HCEC 1CT (cell line): ENCODE results near the gene BCOR.

ENCODE experiments used
- DNase-seq: peaks from one replicate; pipeline ENCODE4 v3.0.0-alpha.2; 2017

Gene BCOR

GRCh38 chrX:40061871-40062524 is 35.8 kb downstream of the BCOR start:
- DNase-seq: no peak

GRCh38 chrX:40061005-40061404 is 36.8 kb downstream of the BCOR start:
- no peak for DNase-seq

- no peak for DNase-seq
Observed at GRCh38 chrX:40060356-40060845, 37.4 kb downstream of the BCOR start.

- no peak for DNase-seq
Observed at GRCh38 chrX:40058719-40059118, 39.0 kb downstream of the BCOR start.

DNA sequence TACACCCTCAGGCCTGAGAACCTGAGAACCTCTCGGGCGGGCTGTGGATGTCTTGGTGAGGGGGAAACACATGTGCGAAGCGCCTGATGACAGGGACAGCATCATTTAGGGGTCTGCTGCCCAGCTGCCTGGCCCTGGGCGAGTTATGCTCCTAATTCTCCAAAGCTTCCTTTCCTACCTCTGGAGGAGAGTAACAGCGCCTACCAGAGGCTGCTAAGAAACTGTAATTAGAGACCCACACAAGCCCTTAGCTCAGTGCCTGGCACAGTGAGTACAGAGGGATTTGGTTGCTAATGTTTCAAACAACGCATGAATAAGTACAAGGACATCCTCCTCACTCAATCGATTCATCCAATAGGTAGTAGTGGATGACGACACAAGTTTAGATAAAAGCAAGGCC is 40.4 kb downstream of the BCOR start:
- DNase-seq: no peak

- no peak for DNase-seq
Observed at GRCh38 chrX:40056420-40056819, 41.3 kb downstream of the BCOR start.

DNA sequence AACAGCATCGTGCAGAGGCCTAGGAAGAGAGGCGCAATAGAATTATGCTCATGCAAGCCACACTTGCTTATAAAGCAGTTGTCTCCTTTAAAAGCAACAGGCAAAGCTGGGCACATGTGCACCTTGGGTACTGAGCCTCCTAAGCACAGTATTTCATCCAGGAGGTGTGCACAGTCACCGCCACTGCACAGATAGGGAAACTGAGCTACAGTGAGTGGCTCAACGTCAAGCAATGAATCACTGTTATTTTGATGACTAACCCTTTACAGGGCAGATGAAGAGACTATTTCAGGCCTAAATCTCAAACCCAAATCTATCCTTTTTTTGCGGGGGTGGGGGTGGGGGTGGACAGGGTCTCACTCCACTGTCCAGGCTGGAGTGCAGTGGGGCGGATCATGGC is 42.3 kb downstream of the BCOR start:
- peak; percentile 8 for DNase-seq

DNA sequence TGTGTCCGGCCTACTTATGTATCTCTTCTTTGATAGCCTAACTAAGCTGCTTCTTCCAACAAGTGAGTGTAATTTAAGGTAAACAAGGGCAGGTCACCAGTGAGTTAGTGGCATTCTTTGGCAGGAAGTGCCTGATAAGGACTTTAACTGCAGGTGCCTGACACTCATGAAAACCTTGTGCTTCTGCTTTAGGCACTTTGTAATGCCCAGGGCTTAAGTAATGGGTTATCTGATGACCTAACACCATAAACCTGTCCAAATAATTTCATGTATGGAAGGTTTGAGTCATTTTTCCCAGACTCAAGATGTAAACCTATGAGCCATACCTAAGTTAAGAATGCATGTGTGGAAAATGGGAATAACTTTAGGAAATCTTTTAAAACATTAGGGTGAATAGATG is 43.0 kb downstream of the BCOR start:
- no peak for DNase-seq

GRCh38 chrX:40050532-40050931 is 47.2 kb downstream of the BCOR start:
- no peak for DNase-seq

DNA sequence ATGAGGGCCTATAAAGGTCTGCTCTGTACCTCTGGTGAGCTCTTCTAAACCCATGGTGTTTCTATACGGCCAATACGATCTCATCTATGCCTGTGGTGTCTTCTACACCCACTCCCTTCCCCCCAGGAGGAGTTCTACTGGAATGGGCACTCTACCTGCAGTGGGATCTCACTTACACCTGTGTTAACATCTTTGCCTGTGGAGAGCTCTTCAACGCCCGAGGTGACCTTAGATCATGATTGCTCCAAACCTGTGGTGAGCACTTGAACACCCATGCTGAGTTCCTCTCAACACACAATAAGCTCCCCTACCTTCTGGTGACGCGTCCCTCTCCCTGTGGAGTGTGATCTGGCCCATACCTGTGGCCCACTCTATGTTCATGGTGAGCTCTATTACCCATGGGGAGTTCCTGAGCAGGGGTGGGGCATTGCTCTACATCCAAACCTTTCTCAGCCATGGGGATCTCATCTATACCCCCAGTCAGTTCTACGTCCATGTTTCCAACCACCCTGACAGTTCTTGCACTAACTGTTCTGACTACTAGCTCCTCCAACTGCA is 48.6 kb downstream of the BCOR start:
- no peak for DNase-seq

DNA sequence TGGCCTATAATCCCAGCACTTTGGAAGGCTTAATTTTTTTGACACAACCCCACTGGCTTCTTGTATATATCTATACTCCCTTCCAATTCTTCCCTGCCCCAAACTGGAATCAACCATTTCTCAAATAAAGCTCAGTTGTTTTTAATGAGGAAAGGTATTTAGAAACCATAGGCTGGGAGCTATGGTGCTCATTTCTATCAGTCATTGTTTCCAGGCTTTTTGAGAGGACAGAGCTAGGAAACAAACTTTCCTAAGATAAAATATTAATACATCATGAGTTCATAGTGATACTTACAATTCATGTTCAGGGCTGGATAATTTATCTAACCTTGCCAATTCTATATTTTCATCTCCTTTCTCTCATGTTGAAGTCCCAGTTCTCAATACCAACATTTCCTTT is 50.3 kb downstream of the BCOR start:
- no peak for DNase-seq

DNA sequence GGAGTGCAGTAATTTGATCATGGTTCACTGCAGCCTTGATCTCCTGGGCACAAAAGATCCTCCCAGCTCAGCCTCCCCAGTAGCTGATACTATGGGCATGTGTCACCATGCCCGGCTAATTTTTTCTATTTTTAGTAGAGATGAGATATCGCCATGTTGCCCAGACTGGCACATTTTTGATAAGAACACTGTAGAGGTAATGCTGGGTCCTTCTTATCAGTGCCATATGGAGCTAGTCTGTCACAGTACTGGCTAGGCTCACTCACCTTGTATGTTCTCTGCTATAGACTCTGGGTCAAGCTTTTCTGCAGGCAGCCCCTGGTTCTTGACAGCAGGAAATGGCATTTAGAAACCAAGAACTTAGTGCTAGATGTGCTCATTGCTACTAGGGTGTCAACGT is 53.9 kb downstream of the BCOR start:
- DNase-seq: no peak

- DNase-seq: no peak
Observed at GRCh38 chrX:40041915-40042314, 55.8 kb downstream of the BCOR start.

DNA sequence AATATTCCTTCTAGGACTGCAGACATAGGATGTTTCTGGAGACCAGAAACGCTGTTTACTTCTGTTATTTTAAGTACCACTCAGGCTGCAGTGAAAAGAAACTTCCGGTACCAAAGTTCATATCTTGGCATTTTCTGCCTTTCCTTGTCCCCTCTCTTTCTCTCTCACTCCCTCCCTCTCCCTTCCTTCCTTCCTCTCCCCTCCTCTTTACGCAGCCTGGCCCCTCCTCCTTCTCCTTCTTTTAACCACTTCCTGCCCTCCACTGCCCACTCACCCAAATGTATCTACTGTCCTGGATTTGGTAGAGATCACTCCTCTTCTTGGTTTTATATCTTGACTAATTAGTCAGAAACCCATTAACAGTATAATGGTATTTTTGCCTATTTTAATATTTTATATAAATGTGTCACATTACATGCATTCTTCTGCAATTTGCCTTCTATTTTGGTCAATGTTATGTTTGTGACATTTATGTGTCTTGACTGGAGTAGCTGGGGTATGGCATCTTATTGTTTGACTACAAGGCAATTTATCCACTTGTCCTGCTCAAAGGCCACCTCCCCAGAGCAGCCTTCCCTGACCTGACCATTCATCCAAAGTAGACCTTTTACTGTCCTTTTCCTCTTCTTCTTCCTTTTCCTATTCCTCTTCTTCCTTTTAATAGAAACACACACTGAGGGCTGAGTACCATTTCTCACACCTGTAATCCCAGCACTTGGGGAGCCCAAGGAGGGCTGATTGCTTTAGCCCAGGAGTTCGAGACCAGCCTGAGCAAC is 56.9 kb downstream of the BCOR start:
- no peak for DNase-seq

DNA sequence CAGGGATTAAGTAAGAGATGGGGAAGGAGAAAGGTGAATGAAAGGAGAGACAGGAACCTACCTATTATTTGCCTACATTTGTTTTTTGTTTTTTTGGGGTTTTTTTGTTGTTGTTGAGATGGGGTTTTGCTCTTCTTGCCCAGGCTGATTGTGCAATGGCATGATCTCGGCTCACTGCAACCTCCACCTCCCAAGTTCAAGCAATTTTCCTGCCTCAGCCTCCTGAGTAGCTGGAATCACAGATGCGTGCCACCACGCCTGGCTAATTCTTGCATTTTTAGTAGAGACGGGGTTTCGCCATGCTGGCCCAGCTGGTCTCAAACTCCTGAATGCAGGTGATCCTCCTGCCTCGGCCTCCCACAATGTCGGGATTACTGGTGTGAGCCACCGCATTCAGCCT is 57.9 kb downstream of the BCOR start:
- no peak for DNase-seq

- DNase-seq: no peak
Observed at GRCh38 chrX:40037367-40037766, 60.4 kb downstream of the BCOR start.

- DNase-seq: no peak
Observed at GRCh38 chrX:40035726-40036125, 62.0 kb downstream of the BCOR start.

- DNase-seq: no peak
Observed at GRCh38 chrX:40031911-40032310, 65.8 kb downstream of the BCOR start.

- no peak for DNase-seq
Observed at GRCh38 chrX:40030205-40030604, 67.6 kb downstream of the BCOR start.

DNA sequence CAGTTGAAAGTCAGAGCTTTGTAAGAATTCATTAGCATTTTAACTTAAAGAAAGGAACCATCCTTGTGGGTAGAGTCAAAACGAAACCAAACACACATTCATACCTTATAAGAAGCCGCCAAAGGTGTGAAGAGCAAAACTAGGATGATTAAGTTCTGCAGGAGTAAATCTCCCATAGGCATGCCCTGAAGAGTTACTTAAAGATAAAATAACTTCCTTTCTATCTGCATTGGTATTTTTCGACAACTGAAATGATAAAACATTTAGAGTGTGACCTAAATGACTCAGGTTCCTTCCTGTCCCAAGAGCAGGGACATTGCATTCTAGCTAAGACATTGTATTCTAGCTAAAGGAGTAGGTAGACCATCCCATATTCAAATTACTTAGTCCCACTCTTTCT is 75.3 kb downstream of the BCOR start:
- DNase-seq: no peak

DNA sequence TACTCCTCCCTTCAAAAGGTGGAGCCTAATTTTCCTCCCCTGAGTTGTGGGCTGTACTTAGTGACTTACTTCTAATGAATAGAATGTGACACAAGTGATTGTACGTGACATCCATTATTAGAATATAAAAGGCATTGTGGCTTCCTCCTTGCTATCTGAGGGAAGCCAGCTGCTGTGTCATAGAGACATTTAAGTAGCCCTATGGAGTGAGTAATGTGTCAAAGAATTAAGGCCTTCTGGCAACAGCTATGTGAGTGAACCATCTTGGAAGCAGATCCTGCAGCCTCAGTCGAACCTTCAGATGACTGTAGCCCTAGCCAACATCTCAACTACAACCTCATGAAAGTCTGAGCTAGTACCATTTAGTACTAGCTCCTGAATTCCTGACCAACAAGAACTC is 76.1 kb downstream of the BCOR start:
- DNase-seq: no peak

DNA sequence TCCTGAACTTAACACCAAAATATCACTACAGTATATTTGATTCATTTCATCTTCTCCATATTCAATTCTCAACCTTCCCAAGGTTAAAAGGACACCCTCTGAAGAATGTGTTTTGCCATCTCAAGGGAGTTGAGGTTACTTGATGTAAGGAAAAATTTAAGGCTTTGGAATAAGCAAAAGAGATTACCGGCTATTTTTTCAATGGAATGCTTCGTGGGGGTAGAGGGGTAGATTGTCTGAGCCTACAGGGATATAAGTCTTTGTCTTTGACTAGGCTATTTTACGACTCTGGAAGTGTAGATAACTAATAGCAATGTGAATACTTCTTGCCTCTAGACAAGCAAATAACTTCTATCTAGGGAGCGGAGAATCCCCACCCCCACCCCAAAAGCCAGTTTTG is 78.2 kb downstream of the BCOR start:
- no peak for DNase-seq

GRCh38 chrX:40018041-40018440 is 79.7 kb downstream of the BCOR start:
- DNase-seq: no peak

GRCh38 chrX:40016749-40017148 is 81.0 kb downstream of the BCOR start:
- DNase-seq: no peak
